GM15510 (cell line): Measurements from ENCODE around the gene PORCN.

Source experiments
- POLR2A ChIP-seq: IDR thresholded peaks from 3 replicates; pipeline ENCODE4 v1.6.1; 2011; ENCODE audit warnings: borderline replicate concordance; ENCODE audit not compliant: insufficient read length; ENCODE audit errors: extremely low read depth

The PORCN gene

DNA sequence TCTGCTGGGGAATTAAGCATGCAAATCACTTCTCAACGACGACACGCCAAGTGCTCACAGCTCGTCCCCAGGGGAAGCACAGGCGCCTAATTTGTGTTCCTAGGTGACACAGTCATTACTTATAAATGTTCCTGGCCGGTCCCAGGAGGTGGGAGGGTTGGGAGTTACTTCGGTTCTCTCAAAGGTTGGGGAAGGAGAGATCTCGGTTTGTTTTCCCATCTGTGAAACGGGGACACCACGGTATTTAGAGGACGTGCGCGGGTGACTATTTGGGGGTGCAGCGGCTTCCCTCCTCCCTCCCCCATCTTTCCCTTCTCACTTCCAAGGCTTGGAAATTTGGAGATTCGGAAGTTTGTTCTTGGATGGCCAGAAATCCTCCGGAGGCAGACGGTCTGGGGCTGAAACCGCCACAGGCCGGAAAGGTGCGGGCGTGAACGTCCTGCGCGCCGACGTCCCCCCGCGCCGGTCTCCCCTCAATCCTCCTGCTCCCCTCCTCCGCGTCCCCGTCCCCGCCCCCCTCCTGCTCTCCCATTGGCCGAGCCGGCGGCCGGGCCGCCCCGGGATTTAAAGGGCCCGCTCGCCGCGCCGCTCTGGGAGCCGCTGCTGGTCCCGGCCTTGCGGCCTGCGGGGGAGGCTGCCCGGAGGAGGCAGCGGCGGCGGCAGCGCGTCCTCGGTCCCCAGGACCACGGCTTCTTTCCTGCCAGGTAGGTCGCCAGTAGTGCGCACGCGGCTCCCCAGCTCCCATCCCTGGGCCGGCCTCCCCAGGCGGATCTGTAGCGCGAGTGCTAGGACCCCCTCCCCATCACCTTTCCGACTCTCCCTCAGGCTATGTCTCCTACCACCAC, at the start of gene PORCN:
Gene PORCN (plus strand): TSS at position 593 of the 845 bp plus-strand sequence. CDS start 829 bp downstream, outside the sequence.
- TF ChIP-seq POLR2A = peak; percentile 71

- no peak for TF ChIP-seq POLR2A
Observed at GRCh38 chrX:48459483-48459882, 49.3 kb upstream of the PORCN start.

DNA sequence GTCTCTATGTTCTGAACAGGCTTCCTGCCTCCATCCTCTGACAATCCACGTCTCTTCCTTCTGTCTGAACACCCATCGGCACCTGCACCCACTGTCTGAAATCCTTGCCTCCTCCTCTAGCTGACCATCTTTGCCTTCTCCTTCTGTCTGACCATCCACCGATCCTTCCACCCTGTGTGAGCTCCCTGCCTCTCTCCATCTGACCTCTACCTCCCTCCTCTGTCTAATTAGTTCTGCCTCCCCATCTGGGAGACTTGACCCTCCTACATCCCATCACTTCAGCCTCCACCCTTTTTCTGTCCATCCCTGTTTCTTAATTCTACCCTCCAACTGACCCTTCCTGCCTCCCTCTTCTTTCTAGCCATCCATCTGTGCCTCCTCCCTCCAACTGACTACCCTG, 48.8 kb upstream of the PORCN start:
- TF ChIP-seq POLR2A = no peak

DNA sequence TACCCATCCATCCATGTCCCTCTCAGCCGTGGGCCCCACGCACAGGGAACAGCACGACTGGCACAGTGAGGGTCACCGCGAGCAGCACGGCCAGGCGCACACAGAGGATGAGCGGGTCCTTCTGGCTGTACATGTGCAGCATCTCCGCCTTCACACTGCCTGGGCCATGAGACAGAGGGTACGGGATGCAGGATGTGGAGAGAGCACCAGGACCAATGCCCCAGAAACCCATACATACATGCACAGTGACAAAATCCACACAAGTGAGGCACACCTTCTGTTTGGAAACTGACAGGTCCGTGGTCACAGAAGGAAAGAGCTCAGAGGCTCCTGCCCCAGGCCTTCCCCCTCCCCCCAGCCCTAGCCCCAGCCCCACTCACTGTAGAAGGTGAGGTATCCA, 48.2 kb upstream of the PORCN start:
- no peak for TF ChIP-seq POLR2A

DNA sequence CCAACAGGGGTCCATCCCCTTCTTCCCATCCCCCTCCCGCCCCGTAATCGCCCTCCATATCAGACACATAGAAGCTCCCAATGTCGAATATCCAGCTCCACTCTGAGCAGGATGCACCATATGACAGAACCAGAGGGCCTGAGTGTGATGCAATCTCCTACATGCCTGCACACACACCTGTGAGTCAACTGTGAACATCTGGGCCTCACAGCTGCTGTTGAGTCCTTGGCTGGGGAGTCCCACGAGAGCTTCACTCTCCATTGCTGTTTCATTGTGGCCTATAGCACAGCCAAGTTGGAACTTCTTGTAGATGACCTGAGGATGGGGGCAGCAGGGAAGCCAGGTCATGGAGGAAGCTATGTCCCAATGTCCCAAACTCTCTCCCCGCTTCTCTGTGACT, 47.0 kb upstream of the PORCN start:
- no peak for TF ChIP-seq POLR2A

DNA sequence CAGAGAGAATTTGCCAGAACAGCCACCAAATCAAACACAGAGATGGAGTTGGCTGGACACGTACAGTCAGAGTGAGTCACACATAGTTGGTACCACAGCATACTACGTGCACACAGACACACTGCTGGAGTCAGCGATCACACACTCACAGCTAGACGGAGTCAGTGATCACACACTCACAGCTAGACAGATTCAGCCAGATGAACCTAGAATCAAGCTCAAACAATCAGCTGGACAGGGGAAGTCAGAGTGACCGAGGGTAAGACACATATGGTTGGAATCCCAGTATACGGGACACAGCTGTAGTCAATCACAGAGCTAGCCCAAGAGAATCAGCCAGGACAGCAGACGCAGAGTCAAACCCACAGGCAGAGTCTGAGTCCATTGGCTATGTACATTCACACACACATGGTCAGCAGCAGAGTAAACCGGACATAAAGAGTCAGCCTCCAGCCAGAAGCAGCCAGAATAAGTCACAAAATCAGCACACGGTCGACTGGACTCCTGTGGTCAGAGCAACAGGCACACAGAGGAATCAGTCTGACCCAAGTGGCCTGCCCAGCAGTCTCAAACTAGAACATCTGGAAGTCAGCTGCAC, 43.4 kb upstream of the PORCN start:
- TF ChIP-seq POLR2A = no peak

DNA sequence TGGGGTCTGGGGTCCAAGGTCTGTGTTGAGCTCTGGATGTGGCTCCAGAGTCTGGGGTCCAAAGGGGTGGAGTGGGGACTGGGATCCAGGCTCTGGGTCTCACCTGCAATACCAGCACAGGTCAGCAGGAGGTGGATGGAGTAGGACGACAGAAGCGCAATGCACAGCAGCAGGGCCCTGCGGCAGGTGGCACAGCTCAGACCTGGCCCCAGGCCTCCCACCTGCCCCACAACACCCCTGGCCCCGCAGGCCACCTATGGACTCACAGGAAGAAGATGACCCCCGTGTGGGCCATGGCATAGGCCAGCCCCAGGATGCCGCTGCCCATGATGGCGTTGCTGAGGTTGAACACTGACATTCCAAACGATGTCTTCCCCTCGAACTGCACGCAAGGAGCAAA, 42.1 kb upstream of the PORCN start:
- no peak for TF ChIP-seq POLR2A

- no peak for TF ChIP-seq POLR2A
Observed at GRCh38 chrX:48467281-48467761, 41.5 kb upstream of the PORCN start.

DNA sequence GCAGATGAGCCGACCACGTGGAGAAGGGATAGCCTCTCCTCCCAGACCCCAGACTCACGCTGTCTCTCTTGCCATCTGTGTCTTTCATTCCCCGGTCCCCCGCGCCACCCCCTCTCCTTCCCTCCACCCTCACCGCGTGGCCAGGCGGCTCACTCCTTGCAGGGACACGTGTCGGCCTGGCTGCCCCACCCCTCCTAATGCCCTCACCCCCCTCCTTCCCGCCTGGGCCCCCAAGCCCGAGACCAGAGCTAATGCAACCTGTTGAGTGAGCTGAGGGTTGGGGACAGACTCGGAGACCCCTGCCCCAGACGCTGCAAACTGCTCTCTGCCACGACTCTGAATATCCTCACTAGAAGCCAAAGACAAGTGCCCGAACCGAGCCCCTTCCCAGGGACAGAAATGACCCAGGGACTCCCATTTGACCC, 40.5 kb upstream of the PORCN start:
- no peak for TF ChIP-seq POLR2A

DNA sequence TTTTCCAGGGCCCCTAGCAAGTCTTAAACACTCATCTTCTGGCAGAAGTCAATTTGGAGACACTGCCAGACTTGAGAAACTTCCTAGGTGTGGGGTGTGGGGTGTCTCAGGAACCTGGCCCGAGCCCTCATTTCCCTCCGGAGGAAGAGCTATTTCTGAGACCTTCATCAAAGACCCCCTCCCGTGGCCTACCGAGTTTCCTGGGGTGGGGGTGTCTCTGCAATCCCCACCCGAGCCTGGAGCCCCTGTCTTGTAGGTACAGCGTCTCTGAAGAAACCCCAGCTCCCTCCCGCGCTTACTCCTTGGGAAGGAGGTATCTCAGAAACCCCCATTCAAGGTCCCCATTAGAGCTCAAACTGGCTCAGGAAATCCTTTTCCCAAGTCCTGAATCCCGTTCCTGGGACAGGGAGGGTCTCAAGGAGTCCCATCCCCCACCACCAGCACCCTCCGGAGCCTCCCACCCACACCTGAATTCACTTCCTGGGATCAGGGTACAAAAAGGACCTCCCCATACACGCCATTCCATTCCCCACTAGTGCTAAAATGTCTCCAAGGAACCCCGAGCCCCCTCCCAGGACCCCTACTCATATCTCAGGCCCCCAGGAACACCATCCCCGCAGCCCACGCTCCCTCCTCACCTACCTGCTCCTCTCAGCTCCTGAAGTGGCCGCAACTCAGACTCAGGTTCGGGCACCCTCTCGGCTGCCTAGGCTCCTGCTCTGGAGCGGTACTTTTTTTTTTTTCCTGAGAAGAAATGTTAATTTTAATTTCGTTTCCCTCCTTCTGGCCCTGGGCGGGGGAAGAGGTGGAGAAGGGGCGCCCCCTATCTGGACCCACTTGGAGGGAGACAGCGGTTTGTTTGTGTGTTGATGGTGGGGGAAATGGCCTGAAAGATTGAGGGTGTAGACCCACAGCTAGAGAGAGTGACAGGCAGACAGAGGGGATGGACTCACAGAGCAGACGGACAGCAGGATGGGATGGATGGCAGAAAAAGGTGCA, 39.8 kb upstream of the PORCN start:
- TF ChIP-seq POLR2A = no peak

- no peak for TF ChIP-seq POLR2A
Observed at GRCh38 chrX:48470110-48470832, 38.5 kb upstream of the PORCN start, which contains the start of gene SLC38A5. TSS of gene SLC38A5 (minus strand) at chrX:48470260. CDS start at chrX:48467924, 2,336 bp downstream.

GRCh38 chrX:48470833-48471118, 38.0 kb upstream of the PORCN start:
- TF ChIP-seq POLR2A = no peak

- TF ChIP-seq POLR2A = no peak
Observed at GRCh38 chrX:48471504-48471903, 37.3 kb upstream of the PORCN start.

- no peak for TF ChIP-seq POLR2A
Observed at GRCh38 chrX:48472225-48472624, 36.6 kb upstream of the PORCN start.
